ENCODE results near the gene SETDB1. TPM values are rescaled to one million over a fixed set of nuclear protein-coding genes. Genes with fewer than 3 reads are reported as not detected.

The SETDB1 gene
- total and polyA plus RNA-seq, 2 of the 8 experiments (the other 6 are each of a cell fraction or from before 2014, with no cell fraction given) = 27.5 to 48.8 TPM

- H3K4me2 ChIP-seq (ENCODE audit: insufficient read depth in 1 of 2, low read depth in 2 of 2, low read length in 2 of 2) = no peak overlapping the region
- H3K18ac ChIP-seq (ENCODE audit: extremely low read depth, low read length) = no peak overlapping the region
- H2BK20ac ChIP-seq (ENCODE audit: low read length) = no peak overlapping the region
- no peak overlapping the region for H3K4ac ChIP-seq (replicated peaks; ENCODE audit: insufficient read length, low read depth, low read length)
- H3K79me2 ChIP-seq (ENCODE audit: control insufficient read depth in 1 of 2, insufficient read depth in 2 of 2, low read length in 2 of 2) = no peaks in the 10 kb centered on the region
- H2BK15ac ChIP-seq (ENCODE audit: low read length) = no peak overlapping the region
- no peak overlapping the region for H4K5ac ChIP-seq (ENCODE audit: insufficient read length, low read depth, low read length)
- no peaks in the 10 kb centered on the region for H3K79me1 ChIP-seq (ENCODE audit: low read depth, low read length)
- H4K8ac ChIP-seq (ENCODE audit: extremely low read depth, insufficient read depth, low read length) = no peak overlapping the region
- no peak overlapping the region for H4K91ac ChIP-seq (replicated peaks; ENCODE audit: insufficient read length, low read length)
- H3K9me3 ChIP-seq (ENCODE audit: insufficient read depth in 2 of 2, low read depth in 1 of 2, low read length in 1 of 2) = no peaks in the 10 kb centered on the region
- H2BK120ac ChIP-seq (replicated peaks; ENCODE audit: low read depth, low read length) = no peak overlapping the region
- H3K9ac ChIP-seq (replicated peaks in 1 of 4; ENCODE audit: extremely low read depth in 1 of 4, low read depth in 3 of 4, low read length in 3 of 4) = no peak overlapping the region
- WGBS, 2 experiments (ENCODE audit: extremely low coverage in 1 of 2, insufficient coverage in 1 of 2, insufficient read length in 1 of 2, insufficient replicate concordance in 2 of 2, low coverage in 1 of 2, low lambda C conversion rate in 2 of 2, missing lambda C conversion rate in 1 of 2) = 95% methylated on average over 3 of the region's 3 CpGs; no CpG with 5 or more reads in 1 of the 2 experiments
- no peak overlapping the region for H2AK5ac ChIP-seq (ENCODE audit: low read depth, low read length)
- H2BK5ac ChIP-seq (ENCODE audit: low read depth, low read length) = no peak overlapping the region
- H2BK12ac ChIP-seq (ENCODE audit: low read depth, low read length) = no peak overlapping the region
- H3K4me1 ChIP-seq (replicated peaks in 1 of 4; ENCODE audit: control insufficient read depth in 3 of 4, insufficient read depth in 4 of 4, low read length in 3 of 4) = peaks cover 0 to 6% (median 4%) of the 10 kb centered on the region in 4 experiments; a peak in 4 of 7 replicates
- H3K14ac ChIP-seq (ENCODE audit: insufficient read length) = no peak overlapping the region
- FAIRE-seq = no peak
- POLR2A ChIA-PET (ENCODE audit: partially characterized antibody) = interaction anchor here (0.9 kb wide), 1 partner anchor 423 kb away, joined by 4 read pairs; no protein-coding TSS in a partner anchor
- peaks cover 3% of the 10 kb centered on the region; the same call in 1 of the 2 replicates for H3K23me2 ChIP-seq (ENCODE audit: low read depth, low read length)
- H3K27ac ChIP-seq (ENCODE audit: low read depth, low read length) = no peak overlapping the region
- no peaks in the 10 kb centered on the region for H4K20me1 ChIP-seq (replicated peaks in 1 of 2; ENCODE audit: control insufficient read depth in 1 of 2, insufficient read depth in 2 of 2, low read length in 2 of 2)
- H3K23ac ChIP-seq (ENCODE audit: insufficient read length) = no peak overlapping the region
- H3K36me3 ChIP-seq (ENCODE audit: control insufficient read depth in 2 of 4, insufficient read depth in 4 of 4, low read length in 3 of 4) = peaks cover 0 to 7% (median 5%) of the 10 kb centered on the region in 4 experiments; a peak in 6 of 8 replicates
- no peak overlapping the region for H3K4me3 ChIP-seq (ENCODE audit: extremely low read depth in 1 of 4, insufficient read depth in 2 of 4, low read depth in 3 of 4, low read length in 4 of 4)
- DNase-seq (ENCODE audit: low read depth in 1 of 2, low spot score in 2 of 2) = no peak
- CTCF ChIA-PET (ENCODE audit: partially characterized antibody) = interaction anchor here (1.1 to 7.8 kb wide), 3 partner anchors 8 to 20 kb away, joined by 4 to 142 read pairs (median 4); partner anchors contain the start of gene ANXA9
- no peaks in the 10 kb centered on the region for H3K27me3 ChIP-seq (replicated peaks in 1 of 4; ENCODE audit: control insufficient read depth in 3 of 4, extremely low read depth in 1 of 4, insufficient read depth in 3 of 4, low read length in 3 of 4)
- no peak overlapping the region for H2AFZ ChIP-seq (ENCODE audit: low read length)
- H3K56ac ChIP-seq (replicated peaks; ENCODE audit: insufficient read length, low read depth, low read length) = no peak overlapping the region
- TF ChIP-seq YY1 (IDR thresholded peaks at IDR 0.05; ENCODE audit: low read depth, low read length) = no peak
- no peak for TF ChIP-seq CTBP2 (IDR thresholded peaks at IDR 0.05; ENCODE audit: borderline replicate concordance, insufficient read depth, insufficient read length, low read length)
- TF ChIP-seq ATF3 (IDR thresholded peaks at IDR 0.05; ENCODE audit: insufficient read depth, low read depth, low read length) = no peak
- no peak for TF ChIP-seq EGR1 (IDR thresholded peaks at IDR 0.05; ENCODE audit: borderline replicate concordance, low read depth, low read length)
- TF ChIP-seq RBBP5 (IDR thresholded peaks at IDR 0.05; ENCODE audit: borderline replicate concordance, low read depth, low read length) = no peak
- no peak for TF ChIP-seq BCL11A (IDR thresholded peaks at IDR 0.05; ENCODE audit: low read depth in 2 of 2, low read length in 2 of 2)
- TF ChIP-seq JUN (IDR thresholded peaks at IDR 0.05; ENCODE audit: low read depth, low read length) = no peak
- no peak for TF ChIP-seq SP2 (IDR thresholded peaks at IDR 0.05; ENCODE audit: low read length)
- TF ChIP-seq SP4 (IDR thresholded peaks at IDR 0.05; ENCODE audit: low read length) = no peak
- TF ChIP-seq KDM5A (IDR thresholded peaks at IDR 0.05; ENCODE audit: low read length) = no peak
- TF ChIP-seq CREB1 (IDR thresholded peaks at IDR 0.05) = no peak
These were observed 75.9 kb downstream of the SETDB1 start for GRCh38 chr1:151002051-151002450.

All from H1 (cell line).